ENCODE measurements around the gene RPS23.
A peak's percentile ranks its signal among the peaks of the same experiment; 100 is the strongest.

RPS23 gene

DNA sequence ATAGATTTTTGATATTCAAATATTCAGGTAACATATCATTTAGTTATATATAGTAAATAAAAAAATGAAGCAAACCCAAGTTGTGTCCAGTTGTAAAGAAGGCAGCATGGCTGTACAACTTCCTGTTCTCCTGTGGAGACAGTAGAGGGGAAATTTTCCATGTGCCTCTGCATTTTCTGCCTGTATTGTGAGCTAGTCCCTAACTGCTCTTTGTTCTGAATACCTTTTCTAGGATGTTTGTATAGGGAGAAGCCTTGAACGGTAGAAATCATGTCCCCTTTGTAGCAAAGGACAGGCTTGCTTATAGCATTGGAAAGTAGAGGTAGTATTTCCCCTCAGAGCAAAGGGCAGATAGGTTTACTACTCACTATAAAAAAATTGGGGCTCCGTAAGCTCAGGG, 13.3 kb upstream of the RPS23 start:
- Histone ChIP-seq H3K4me3 (ENCODE audit: low read depth in 1 of 2, low read length in 2 of 2) (no peak overlapping the region), H3K27me3 (ENCODE audit: control insufficient read depth in 1 of 2, insufficient read depth in 2 of 2, low read length in 2 of 2) (no peaks in the 10 kb centered on the region), H3K9me3 (ENCODE audit: control insufficient read depth in 1 of 2, low read length in 2 of 2) (no peaks in the 10 kb centered on the region), H3K27ac (ENCODE audit: low read depth, low read length) (no peak overlapping the region), H3K36me3 (ENCODE audit: control insufficient read depth in 1 of 2, insufficient read depth in 2 of 2, low read length in 2 of 2) (no peaks in the 10 kb centered on the region), H3K4me1 (ENCODE audit: control insufficient read depth in 1 of 2, insufficient read depth in 2 of 2, low read length in 2 of 2) (no peaks in the 10 kb centered on the region), H3K9ac (ENCODE audit: low read depth in 1 of 2, low read length in 2 of 2) (no peak overlapping the region)

DNA sequence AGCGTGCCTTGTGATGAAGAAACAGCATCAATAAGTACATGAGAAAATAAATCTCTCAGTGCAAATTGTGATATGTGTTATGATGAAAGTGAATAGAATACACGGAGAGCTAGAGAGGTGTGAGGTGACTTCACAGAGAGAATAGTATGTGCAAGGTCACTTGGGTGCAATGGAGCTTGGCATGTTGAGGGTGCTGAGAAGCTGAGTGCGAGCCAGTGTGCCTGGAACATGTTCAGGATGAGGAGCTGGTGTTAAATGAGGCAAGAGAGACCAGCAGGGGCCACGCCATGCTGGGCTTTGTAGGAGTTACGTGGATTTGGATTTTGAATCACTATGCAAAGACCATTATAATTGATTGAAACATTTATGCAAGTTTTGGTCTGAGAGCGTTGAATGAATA, 12.8 kb upstream of the RPS23 start:
- no peaks in the 10 kb centered on the region for H3K36me3 ChIP-seq (ENCODE audit: control insufficient read depth in 1 of 2, insufficient read depth in 2 of 2, low read length in 2 of 2)
- no peaks in the 10 kb centered on the region for H3K4me1 ChIP-seq (ENCODE audit: control insufficient read depth in 1 of 2, insufficient read depth in 2 of 2, low read length in 2 of 2)
- no peak overlapping the region for H3K4me3 ChIP-seq (ENCODE audit: low read depth in 1 of 2, low read length in 2 of 2)
- no peak overlapping the region for H3K9ac ChIP-seq (ENCODE audit: low read depth in 1 of 2, low read length in 2 of 2)
- no peaks in the 10 kb centered on the region for H3K9me3 ChIP-seq (ENCODE audit: control insufficient read depth in 1 of 2, low read length in 2 of 2)
- no peaks in the 10 kb centered on the region for H3K27me3 ChIP-seq (ENCODE audit: control insufficient read depth in 1 of 2, insufficient read depth in 2 of 2, low read length in 2 of 2)
- H3K27ac ChIP-seq (ENCODE audit: low read depth, low read length) = no peak overlapping the region

DNA sequence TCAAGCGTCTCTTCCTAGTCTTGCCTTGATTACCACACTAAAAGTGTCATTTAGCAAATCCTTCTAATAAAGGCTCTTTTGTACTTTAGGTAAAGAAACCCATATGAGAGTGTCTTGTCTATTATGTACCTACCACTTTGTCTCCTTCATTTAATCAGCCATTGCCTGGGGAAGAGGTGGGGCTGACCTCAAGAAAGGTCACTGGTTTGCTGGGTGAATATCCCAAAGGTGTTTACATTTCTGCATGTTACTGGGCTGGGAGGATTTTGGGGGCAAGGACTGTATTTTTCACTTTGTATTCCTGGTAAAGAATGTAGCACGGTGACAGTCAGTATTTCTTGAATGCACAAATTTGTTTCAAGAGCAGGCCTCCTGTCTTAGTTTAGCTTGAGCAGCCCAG, 11.9 kb upstream of the RPS23 start:
- no peak overlapping the region for H3K9ac ChIP-seq (ENCODE audit: low read depth in 1 of 2, low read length in 2 of 2)
- H3K36me3 ChIP-seq (ENCODE audit: control insufficient read depth in 1 of 2, insufficient read depth in 2 of 2, low read length in 2 of 2) = no peaks in the 10 kb centered on the region
- no peak overlapping the region for H3K4me3 ChIP-seq (ENCODE audit: low read depth in 1 of 2, low read length in 2 of 2)
- H3K27me3 ChIP-seq (ENCODE audit: control insufficient read depth in 1 of 2, insufficient read depth in 2 of 2, low read length in 2 of 2) = no peaks in the 10 kb centered on the region
- no peaks in the 10 kb centered on the region for H3K9me3 ChIP-seq (ENCODE audit: control insufficient read depth in 1 of 2, low read length in 2 of 2)
- no peaks in the 10 kb centered on the region for H3K4me1 ChIP-seq (ENCODE audit: control insufficient read depth in 1 of 2, insufficient read depth in 2 of 2, low read length in 2 of 2)
- no peak overlapping the region for H3K27ac ChIP-seq (ENCODE audit: low read depth, low read length)

DNA sequence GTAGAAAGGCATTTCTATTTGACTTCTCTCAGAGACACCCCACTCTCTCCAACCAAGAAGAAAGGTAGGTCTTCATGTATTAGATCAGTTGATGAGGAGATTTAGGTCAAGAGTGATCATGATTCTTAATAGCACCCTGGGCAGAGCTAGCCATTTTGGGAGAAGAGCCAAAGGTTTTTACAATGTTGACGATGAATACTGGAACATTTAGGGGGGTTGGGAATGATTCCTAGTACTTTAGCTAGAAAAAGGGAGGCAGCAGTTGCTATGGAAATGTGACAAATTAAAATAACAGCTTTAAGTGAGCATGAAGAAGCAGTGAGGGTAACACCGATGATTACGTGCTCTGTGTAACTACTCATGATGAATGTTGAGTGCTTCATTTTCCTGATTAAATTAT, 9.5 kb upstream of the RPS23 start:
- Histone ChIP-seq H3K27me3 (ENCODE audit: control insufficient read depth in 1 of 2, insufficient read depth in 2 of 2, low read length in 2 of 2) (no peaks in the 10 kb centered on the region), H3K4me3 (ENCODE audit: low read depth in 1 of 2, low read length in 2 of 2) (no peak overlapping the region), H3K9ac (ENCODE audit: low read depth in 1 of 2, low read length in 2 of 2) (no peak overlapping the region), H3K27ac (ENCODE audit: low read depth, low read length) (no peak overlapping the region), H3K4me1 (ENCODE audit: control insufficient read depth in 1 of 2, insufficient read depth in 2 of 2, low read length in 2 of 2) (no peaks in the 10 kb centered on the region), H3K9me3 (ENCODE audit: control insufficient read depth in 1 of 2, low read length in 2 of 2) (no peaks in the 10 kb centered on the region), H3K36me3 (ENCODE audit: control insufficient read depth in 1 of 2, insufficient read depth in 2 of 2, low read length in 2 of 2) (no peaks in the 10 kb centered on the region)

DNA sequence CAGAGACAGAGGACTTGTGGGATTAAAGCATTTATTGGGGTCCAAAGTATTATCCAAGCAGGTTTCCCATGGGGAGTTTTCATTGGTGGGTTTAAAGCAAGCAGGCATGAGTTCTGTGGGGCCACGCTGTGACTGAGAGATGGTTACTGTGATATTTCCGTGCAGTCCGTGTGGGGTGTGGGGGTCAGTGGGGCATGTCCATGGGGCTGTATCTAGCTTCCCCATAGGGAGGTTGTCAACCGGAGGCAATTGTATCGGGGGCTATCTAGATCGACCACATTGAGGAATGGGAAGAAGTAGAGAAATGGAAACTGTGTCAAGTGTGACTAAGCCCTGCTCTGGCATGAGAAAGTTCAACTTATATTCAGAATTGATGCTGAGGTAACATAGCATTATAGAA, 7.1 kb upstream of the RPS23 start:
- Histone ChIP-seq H3K36me3 (ENCODE audit: control insufficient read depth in 1 of 2, insufficient read depth in 2 of 2, low read length in 2 of 2) (no peaks in the 10 kb centered on the region), H3K9ac (ENCODE audit: low read depth in 1 of 2, low read length in 2 of 2) (no peak overlapping the region), H3K9me3 (ENCODE audit: control insufficient read depth in 1 of 2, low read length in 2 of 2) (no peaks in the 10 kb centered on the region), H3K4me3 (ENCODE audit: low read depth in 1 of 2, low read length in 2 of 2) (no peak overlapping the region), H3K27ac (ENCODE audit: low read depth, low read length) (no peak overlapping the region), H3K27me3 (ENCODE audit: control insufficient read depth in 1 of 2, insufficient read depth in 2 of 2, low read length in 2 of 2) (no peaks in the 10 kb centered on the region), H3K4me1 (ENCODE audit: control insufficient read depth in 1 of 2, insufficient read depth in 2 of 2, low read length in 2 of 2) (no peaks in the 10 kb centered on the region)

DNA sequence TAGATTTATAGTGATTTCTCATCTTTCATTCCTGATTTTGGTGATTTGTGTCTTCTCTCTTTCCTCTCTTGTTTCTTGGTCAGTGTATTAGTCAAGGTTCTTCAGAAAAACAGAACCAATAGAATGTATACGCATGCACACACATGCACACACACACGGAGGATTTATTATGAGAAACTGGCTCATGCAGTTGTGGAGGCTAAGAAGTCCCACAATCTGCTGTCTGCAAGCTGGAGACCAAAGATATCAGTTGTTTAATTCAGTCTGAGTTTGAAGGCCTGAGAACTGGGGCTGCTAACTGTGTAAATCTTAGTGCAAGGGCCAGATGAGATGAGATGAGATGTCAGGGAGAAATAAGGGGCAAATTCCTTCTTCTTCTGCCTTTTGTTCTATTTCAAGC, 5.7 kb upstream of the RPS23 start:
- no peaks in the 10 kb centered on the region for H3K36me3 ChIP-seq (ENCODE audit: control insufficient read depth in 1 of 2, insufficient read depth in 2 of 2, low read length in 2 of 2)
- H3K9me3 ChIP-seq (ENCODE audit: control insufficient read depth in 1 of 2, low read length in 2 of 2) = no peaks in the 10 kb centered on the region
- H3K4me3 ChIP-seq (ENCODE audit: low read depth in 1 of 2, low read length in 2 of 2) = no peak overlapping the region
- H3K27me3 ChIP-seq (ENCODE audit: control insufficient read depth in 1 of 2, insufficient read depth in 2 of 2, low read length in 2 of 2) = no peaks in the 10 kb centered on the region
- H3K27ac ChIP-seq (ENCODE audit: low read depth, low read length) = no peak overlapping the region
- peaks cover 3 to 6% of the 10 kb centered on the region in 2 donors for H3K4me1 ChIP-seq (ENCODE audit: control insufficient read depth in 1 of 2, insufficient read depth in 2 of 2, low read length in 2 of 2)
- no peak overlapping the region for H3K9ac ChIP-seq (ENCODE audit: low read depth in 1 of 2, low read length in 2 of 2)

DNA sequence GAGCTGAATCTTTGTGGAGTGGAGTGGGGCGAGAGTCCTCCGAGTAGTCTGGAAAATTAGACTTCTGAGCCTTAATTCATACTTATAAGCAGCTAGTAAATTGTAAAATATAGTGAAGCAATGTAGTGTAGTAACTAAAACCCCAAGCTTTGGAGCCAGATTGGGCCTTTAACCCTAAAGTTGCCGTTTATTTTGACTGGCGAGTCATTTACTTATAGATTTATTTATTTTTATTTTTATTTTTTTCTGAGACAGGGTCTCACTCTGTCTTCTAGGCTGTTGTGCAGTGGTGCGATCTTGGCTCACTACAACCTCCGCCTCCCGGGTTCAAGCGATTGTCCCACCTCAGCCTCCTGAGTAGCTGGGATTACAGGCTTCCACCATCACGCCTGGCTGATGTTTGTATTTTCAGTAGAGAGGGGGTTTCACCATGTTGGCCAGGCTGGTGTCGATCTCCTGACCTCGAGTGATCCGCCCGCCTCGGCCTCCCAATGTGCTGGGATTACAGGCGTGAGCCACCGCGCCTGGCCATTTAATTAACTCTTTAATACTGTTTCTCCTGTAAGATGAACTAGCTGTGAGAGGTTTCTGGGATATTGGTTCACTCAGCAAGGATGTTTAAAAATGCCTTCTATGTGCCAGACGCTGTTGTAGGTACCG, 687 bp upstream of the RPS23 start:
- H3K4me3 ChIP-seq (ENCODE audit: low read depth in 1 of 2, low read length in 2 of 2) = peak overlapping the region; percentile 82 to 84
- peaks cover 14 to 15% of the 10 kb centered on the region in 2 donors for H3K4me1 ChIP-seq (ENCODE audit: control insufficient read depth in 1 of 2, insufficient read depth in 2 of 2, low read length in 2 of 2)
- H3K36me3 ChIP-seq (ENCODE audit: control insufficient read depth in 1 of 2, insufficient read depth in 2 of 2, low read length in 2 of 2) = peaks cover 9 to 28% of the 10 kb centered on the region in 2 donors
- peak overlapping the region; percentile 89 to 93 for H3K9ac ChIP-seq (ENCODE audit: low read depth in 1 of 2, low read length in 2 of 2)
- no peaks in the 10 kb centered on the region for H3K27me3 ChIP-seq (ENCODE audit: control insufficient read depth in 1 of 2, insufficient read depth in 2 of 2, low read length in 2 of 2)
- no peak overlapping the region for H3K27ac ChIP-seq (ENCODE audit: low read depth, low read length)
- H3K9me3 ChIP-seq (ENCODE audit: control insufficient read depth in 1 of 2, low read length in 2 of 2) = no peaks in the 10 kb centered on the region

DNA sequence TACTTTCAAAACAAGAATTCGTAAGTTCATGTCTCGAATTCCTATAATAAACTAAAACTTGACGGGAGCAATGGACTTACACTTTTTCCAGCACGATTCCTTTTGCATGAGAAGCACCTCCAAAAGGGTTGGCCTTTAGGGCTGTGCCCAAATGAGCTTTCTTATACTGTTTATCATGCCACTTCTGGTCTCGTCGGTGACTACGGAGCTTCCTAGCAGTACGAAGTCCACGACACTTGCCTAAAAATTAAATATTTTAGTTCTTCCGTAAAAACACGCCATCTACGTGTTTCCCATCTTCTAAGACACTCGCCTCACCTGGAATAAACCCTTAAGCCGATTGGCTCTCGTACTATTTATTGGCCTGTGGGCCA, 554 bp downstream of the RPS23 start:
- Histone ChIP-seq H3K9me3 (ENCODE audit: control insufficient read depth in 1 of 2, low read length in 2 of 2) (no peaks in the 10 kb centered on the region), H3K27me3 (ENCODE audit: control insufficient read depth in 1 of 2, insufficient read depth in 2 of 2, low read length in 2 of 2) (no peaks in the 10 kb centered on the region), H3K36me3 (ENCODE audit: control insufficient read depth in 1 of 2, insufficient read depth in 2 of 2, low read length in 2 of 2) (peaks cover 9 to 31% of the 10 kb centered on the region in 2 donors), H3K4me1 (ENCODE audit: control insufficient read depth in 1 of 2, insufficient read depth in 2 of 2, low read length in 2 of 2) (peaks cover 14 to 18% of the 10 kb centered on the region in 2 donors), H3K9ac (ENCODE audit: low read depth in 1 of 2, low read length in 2 of 2) (peak overlapping the region; percentile 89 to 93), H3K4me3 (ENCODE audit: low read depth in 1 of 2, low read length in 2 of 2) (peak overlapping the region; percentile 82 to 84), H3K27ac (ENCODE audit: low read depth, low read length) (no peak overlapping the region)

DNA sequence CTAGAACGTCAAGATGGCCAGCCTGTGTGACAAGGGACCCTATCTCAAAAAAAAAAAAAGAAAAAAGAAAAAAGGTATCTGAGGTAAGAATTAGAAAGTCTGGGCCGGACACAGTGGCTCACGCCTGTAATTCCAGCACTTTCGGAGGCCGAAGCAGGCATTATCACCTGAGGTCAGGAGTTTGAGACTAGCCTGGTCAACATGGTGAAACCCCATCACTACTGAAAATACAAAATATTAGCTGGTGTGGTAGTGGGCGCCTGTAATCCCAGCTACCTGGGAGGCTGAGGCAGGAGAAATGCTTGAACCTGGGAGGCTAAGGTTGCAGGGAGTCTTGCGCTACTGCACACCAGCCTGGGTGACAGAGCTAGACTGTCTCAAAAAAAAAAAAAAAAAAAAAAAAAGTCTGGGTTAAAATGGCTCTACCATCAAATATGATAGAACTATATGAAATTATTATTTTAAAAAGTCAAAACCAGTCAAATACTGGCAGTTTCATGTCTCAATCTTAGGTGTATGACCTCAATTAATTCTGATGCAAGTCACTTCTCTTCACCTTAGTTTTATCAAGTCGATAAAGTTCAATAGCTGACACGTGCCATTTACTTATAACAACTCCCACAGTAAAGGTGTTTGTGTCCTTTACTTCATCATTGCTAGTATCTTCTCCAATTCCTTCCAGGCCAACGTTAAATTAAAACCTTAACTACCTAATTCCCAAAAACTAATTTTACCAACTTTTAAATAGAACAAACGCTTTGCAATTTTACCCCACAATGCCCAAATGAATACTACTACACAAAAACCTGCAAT, 1.1 kb downstream of the RPS23 start:
- Histone ChIP-seq H3K27ac (ENCODE audit: low read depth, low read length) (no peak overlapping the region), H3K4me3 (ENCODE audit: low read depth in 1 of 2, low read length in 2 of 2) (peak overlapping the region; percentile 82 to 84)

DNA sequence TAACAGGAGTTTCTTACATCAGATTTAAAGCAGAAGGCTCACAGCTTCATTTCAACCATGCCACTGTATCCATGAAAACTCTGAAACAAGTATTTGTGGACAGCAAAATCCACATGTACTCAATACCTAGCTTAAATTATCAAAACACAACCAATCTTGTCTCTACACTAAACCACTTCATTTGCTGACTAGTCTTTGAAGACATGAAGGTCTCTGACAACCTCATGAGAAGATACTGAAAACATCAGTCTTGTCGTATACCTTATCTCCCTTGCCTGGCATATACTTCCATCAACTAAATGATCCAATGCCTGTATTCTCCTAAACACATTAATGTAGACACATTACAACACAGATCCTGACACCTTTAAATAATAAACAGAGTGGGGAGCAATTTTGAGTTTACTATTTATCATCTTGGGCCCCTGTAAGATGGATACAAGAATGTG, 2.9 kb downstream of the RPS23 start:
- H3K4me1 ChIP-seq (ENCODE audit: control insufficient read depth in 1 of 2, insufficient read depth in 2 of 2, low read length in 2 of 2) = peaks cover 14 to 18% of the 10 kb centered on the region in 2 donors
- H3K9ac ChIP-seq (ENCODE audit: low read depth in 1 of 2, low read length in 2 of 2) = no peak overlapping the region
- no peaks in the 10 kb centered on the region for H3K9me3 ChIP-seq (ENCODE audit: control insufficient read depth in 1 of 2, low read length in 2 of 2)
- no peak overlapping the region for H3K27ac ChIP-seq (ENCODE audit: low read depth, low read length)
- no peak overlapping the region for H3K4me3 ChIP-seq (ENCODE audit: low read depth in 1 of 2, low read length in 2 of 2)
- peaks cover 9 to 31% of the 10 kb centered on the region in 2 donors for H3K36me3 ChIP-seq (ENCODE audit: control insufficient read depth in 1 of 2, insufficient read depth in 2 of 2, low read length in 2 of 2)
- no peaks in the 10 kb centered on the region for H3K27me3 ChIP-seq (ENCODE audit: control insufficient read depth in 1 of 2, insufficient read depth in 2 of 2, low read length in 2 of 2)

More for the DNA sequence above, 1.1 kb downstream of the RPS23 start:
- peak overlapping the region; percentile 89 to 93 for H3K9ac ChIP-seq (ENCODE audit: low read depth in 1 of 2, low read length in 2 of 2)
- peaks cover 14 to 18% of the 10 kb centered on the region in 2 donors for H3K4me1 ChIP-seq (ENCODE audit: control insufficient read depth in 1 of 2, insufficient read depth in 2 of 2, low read length in 2 of 2)
- H3K36me3 ChIP-seq (ENCODE audit: control insufficient read depth in 1 of 2, insufficient read depth in 2 of 2, low read length in 2 of 2) = peaks cover 9 to 31% of the 10 kb centered on the region in 2 donors
- no peaks in the 10 kb centered on the region for H3K27me3 ChIP-seq (ENCODE audit: control insufficient read depth in 1 of 2, insufficient read depth in 2 of 2, low read length in 2 of 2)
- no peaks in the 10 kb centered on the region for H3K9me3 ChIP-seq (ENCODE audit: control insufficient read depth in 1 of 2, low read length in 2 of 2)
